ENCODE measurements around the gene INTS4. TPM values are rescaled to one million over a fixed set of nuclear protein-coding genes. Genes with fewer than 3 reads are reported as not detected.
"Not testable (repeated sequence)": the region's sequence is repeated elsewhere in the genome, so short reads cannot be mapped to it uniquely, and the experiment has no call there.

INTS4 gene
- total RNA-seq, 2 donors from 2014 or later, result 22.7 to 30.9 TPM

DNA sequence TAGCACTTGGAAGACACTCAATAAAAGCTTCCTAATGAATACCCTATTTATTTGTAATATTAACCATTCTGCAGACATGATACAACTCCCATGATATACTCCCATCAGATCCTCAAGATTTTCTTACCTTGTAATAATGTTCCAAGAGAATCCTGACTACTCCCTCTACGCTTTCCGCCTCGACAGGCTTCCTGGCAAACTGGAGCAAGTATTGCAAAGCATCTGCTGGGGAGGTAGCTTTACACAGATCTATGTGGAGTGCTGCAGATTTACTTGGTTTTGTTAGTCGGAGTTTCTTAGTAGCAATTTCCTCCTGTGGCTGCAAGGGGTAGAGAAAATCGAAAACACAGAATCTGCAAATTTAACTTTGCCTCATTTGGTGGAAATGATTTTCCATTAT is 3.5 kb downstream of the INTS4 start:
- WGBS, 2 donors, result 87 to 89% methylated on average over 5 of the region's 5 CpGs
- Histone ChIP-seq H3K36me3 (replicated peaks in 1 of 2; ENCODE audit: insufficient read depth in 1 of 2, low read depth in 2 of 2) (peaks cover 4 to 10% of the 10 kb centered on the region in 2 donors), H3K9me3 (no peaks in the 10 kb centered on the region), H3K4me3 (no peak overlapping the region), H3K4me1 (peaks cover 17% of the 10 kb centered on the region), H3K27ac (no peak overlapping the region), H3K27me3 (no peaks in the 10 kb centered on the region)
- no peak for TF ChIP-seq POLR2A (IDR thresholded peaks at IDR 0.05)
- TF ChIP-seq, protein P1, sequence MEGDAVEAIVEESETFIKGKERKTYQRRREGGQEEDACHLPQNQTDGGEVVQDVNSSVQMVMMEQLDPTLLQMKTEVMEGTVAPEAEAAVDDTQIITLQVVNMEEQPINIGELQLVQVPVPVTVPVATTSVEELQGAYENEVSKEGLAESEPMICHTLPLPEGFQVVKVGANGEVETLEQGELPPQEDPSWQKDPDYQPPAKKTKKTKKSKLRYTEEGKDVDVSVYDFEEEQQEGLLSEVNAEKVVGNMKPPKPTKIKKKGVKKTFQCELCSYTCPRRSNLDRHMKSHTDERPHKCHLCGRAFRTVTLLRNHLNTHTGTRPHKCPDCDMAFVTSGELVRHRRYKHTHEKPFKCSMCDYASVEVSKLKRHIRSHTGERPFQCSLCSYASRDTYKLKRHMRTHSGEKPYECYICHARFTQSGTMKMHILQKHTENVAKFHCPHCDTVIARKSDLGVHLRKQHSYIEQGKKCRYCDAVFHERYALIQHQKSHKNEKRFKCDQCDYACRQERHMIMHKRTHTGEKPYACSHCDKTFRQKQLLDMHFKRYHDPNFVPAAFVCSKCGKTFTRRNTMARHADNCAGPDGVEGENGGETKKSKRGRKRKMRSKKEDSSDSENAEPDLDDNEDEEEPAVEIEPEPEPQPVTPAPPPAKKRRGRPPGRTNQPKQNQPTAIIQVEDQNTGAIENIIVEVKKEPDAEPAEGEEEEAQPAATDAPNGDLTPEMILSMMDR (IDR thresholded peaks at IDR 0.05), result no peak
- no peak for ATAC-seq
- no peak for DNase-seq
- intact Hi-C loops (cut with DNase I), result no loop called here

DNA sequence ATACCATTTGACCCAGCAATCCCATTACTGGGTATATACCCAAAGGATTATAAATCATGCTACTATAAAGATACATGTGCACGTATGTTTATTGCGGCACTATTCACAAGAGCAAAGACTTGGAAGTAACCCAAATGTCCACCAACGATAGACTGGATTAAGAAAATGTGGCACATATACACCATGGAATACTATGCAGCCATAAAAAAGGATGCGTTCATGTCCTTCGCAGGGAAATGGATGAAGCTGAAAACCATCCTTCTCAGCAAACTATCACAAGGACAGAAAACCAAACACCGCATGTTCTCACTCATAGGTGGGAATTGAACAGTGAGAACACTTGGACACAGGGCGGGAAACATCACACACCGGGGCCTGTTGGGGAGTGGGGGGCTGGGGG is 8.0 kb downstream of the INTS4 start:
- WGBS, 2 donors, result 95 to 98% methylated on average over 7 of the region's 8 CpGs
- ATAC-seq; H3K4me1 ChIP-seq; H3K4me3 ChIP-seq; H3K36me3 ChIP-seq (replicated peaks in 1 of 2; ENCODE audit: insufficient read depth in 1 of 2, low read depth in 2 of 2); H3K27me3 ChIP-seq; H3K9me3 ChIP-seq; H3K27ac ChIP-seq; DNase-seq; intact Hi-C loops (cut with DNase I): not testable (repeated sequence)

DNA sequence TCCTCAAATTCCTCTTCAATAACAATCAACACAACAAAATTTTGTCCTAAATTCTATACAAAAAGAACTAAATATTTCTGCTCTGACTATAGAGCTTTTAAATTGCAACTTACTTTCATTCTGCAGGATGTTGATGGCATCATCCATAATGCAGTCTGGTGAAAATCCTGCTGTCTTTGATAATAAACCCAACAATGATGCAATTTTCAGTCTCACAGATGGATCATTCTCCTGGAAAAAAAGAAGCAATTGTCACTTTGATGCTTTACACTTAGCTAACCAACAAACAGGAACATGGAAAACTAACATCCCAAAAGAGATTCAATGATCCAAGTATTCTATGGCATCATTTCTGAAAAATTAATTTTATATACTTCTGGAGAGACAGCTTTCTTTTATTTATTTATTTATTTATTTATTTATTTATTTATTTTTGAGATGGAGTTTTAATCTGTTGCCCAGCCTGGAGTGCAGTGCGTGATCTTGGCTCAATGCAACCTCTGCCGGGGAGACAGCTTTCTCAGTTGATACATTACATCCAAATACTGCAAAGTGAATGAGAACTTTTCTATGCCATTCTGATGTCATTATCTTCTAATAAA is 13.0 kb downstream of the INTS4 start:
- Histone ChIP-seq H3K4me1 (no peaks in the 10 kb centered on the region), H3K9me3 (no peaks in the 10 kb centered on the region), H3K27ac (no peak overlapping the region), H3K36me3 (replicated peaks in 1 of 2; ENCODE audit: insufficient read depth in 1 of 2, low read depth in 2 of 2) (peaks cover 1 to 15% of the 10 kb centered on the region in 2 donors), H3K4me3 (no peak overlapping the region), H3K27me3 (no peaks in the 10 kb centered on the region)
- intact Hi-C loops (cut with DNase I), result no loop called here
- 91 to 100% methylated on average over 2 of the region's 2 CpGs for WGBS, 2 donors
- ATAC-seq (no peak), DNase-seq (no peak)
- TF ChIP-seq POLR2A (IDR thresholded peaks at IDR 0.05), result no peak
- TF ChIP-seq, protein P1 (IDR thresholded peaks at IDR 0.05), result no peak

DNA sequence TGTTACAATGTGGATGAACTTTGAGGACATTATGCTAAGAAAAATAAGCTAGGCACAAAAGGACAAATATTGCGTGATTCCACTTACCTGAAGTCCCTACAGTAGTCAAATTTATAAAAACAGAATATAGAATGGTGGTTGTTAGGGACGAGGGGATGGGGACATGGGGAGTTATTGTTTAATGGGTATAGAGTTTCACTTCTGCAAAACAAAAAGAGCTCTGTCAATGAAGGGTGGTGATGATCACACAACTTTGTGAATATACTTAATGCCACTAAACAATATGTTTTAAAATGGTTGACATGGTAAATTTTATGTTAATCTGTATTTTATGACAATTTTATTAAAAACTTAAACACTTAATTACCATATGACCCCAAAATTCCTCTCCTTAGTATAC is 26.1 kb downstream of the INTS4 start:
- H3K27me3 ChIP-seq, result no peaks in the 10 kb centered on the region
- no peak for TF ChIP-seq POLR2A (IDR thresholded peaks at IDR 0.05)
- TF ChIP-seq, protein P1 (IDR thresholded peaks at IDR 0.05), result no peak

DNA sequence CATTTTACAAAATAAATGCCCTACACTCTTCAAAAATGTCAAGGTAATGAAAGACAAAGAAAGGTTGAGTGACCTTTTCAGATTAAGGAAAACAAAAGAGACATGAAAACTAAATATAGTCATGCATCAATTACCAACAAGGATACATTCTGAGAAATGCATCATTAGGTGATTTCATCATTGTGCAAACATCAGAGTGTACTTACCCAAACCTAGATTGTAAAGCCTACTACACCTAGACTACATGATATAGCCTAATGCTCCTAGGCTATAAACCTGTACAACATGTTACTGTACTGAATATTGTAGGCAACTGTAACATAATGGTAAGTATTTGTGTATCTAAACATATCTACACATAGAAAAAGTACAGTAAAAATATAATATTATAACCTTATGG is 26.7 kb downstream of the INTS4 start:
- intact Hi-C loops (cut with DNase I), result no loop called here
- DNase-seq (no peak), ATAC-seq (no peak)

More for the DNA sequence above, 26.1 kb downstream of the INTS4 start:
- no peaks in the 10 kb centered on the region for H3K36me3 ChIP-seq (replicated peaks in 1 of 2; ENCODE audit: insufficient read depth in 1 of 2, low read depth in 2 of 2)
- H3K4me1 ChIP-seq, result no peaks in the 10 kb centered on the region
- H3K27ac ChIP-seq, result no peak overlapping the region
- DNase-seq (no peak), ATAC-seq (no peak)
- intact Hi-C loops (cut with DNase I), result no loop called here
- no peaks in the 10 kb centered on the region for H3K9me3 ChIP-seq
- H3K4me3 ChIP-seq, result no peak overlapping the region
- WGBS, 2 donors, result 84 to 100% methylated on average over 2 of the region's 2 CpGs

More for the DNA sequence above, 26.7 kb downstream of the INTS4 start:
- Histone ChIP-seq H3K4me3 (no peak overlapping the region), H3K4me1 (no peaks in the 10 kb centered on the region), H3K36me3 (replicated peaks in 1 of 2; ENCODE audit: insufficient read depth in 1 of 2, low read depth in 2 of 2) (no peaks in the 10 kb centered on the region), H3K9me3 (no peaks in the 10 kb centered on the region), H3K27me3 (no peaks in the 10 kb centered on the region), H3K27ac (no peak overlapping the region)
- TF ChIP-seq, protein P1 (IDR thresholded peaks at IDR 0.05), result no peak
- TF ChIP-seq POLR2A (IDR thresholded peaks at IDR 0.05), result no peak
